ENCODE results near the gene ITGAE.
"Not testable (repeated sequence)": the region's sequence is repeated elsewhere in the genome, so short reads cannot be mapped to it uniquely, and the experiment has no call there.

ITGAE gene

GRCh38 chr17:3800362-3801271 is at the start of gene ITGAE:
TSS of gene ITGAE (minus strand) at chr17:3801188. CDS start at chr17:3801144, 44 bp downstream.
- no peak for DNase-seq (ENCODE audit: low read depth)

GRCh38 chr17:3848229-3848835 is 47.3 kb upstream of the ITGAE start:
- no peak for DNase-seq (ENCODE audit: low read depth)

GRCh38 chr17:3847165-3847670 is 46.2 kb upstream of the ITGAE start:
- DNase-seq (ENCODE audit: low read depth): no peak

GRCh38 chr17:3846437-3847164 is 45.6 kb upstream of the ITGAE start:
- DNase-seq (ENCODE audit: low read depth): no peak

- peak; percentile 89 for DNase-seq (ENCODE audit: low read depth)
These were observed 44.8 kb upstream of the ITGAE start, which contains the start of gene NCBP3 for GRCh38 chr17:3845621-3846436. TSS of gene NCBP3 (minus strand) at chr17:3846246. CDS start at chr17:3846223, 23 bp downstream.

- no peak for DNase-seq (ENCODE audit: low read depth)
These were observed 44.3 kb upstream of the ITGAE start for GRCh38 chr17:3845291-3845620.

- DNase-seq (ENCODE audit: low read depth): not testable (repeated sequence)
These were observed 43.6 kb upstream of the ITGAE start for GRCh38 chr17:3844556-3844955.

- peak; percentile 25 for DNase-seq (ENCODE audit: low read depth)
These were observed 43.0 kb upstream of the ITGAE start for GRCh38 chr17:3843935-3844516.

- no peak for DNase-seq (ENCODE audit: low read depth)
These were observed 37.2 kb upstream of the ITGAE start for GRCh38 chr17:3838206-3838605.

- DNase-seq (ENCODE audit: low read depth): no peak
These were observed 35.6 kb upstream of the ITGAE start for GRCh38 chr17:3836551-3836950.

GRCh38 chr17:3835410-3836229 is 34.6 kb upstream of the ITGAE start:
- DNase-seq (ENCODE audit: low read depth): no peak

- DNase-seq (ENCODE audit: low read depth): no peak
These were observed 33.8 kb upstream of the ITGAE start for GRCh38 chr17:3834811-3835210.

- no peak for DNase-seq (ENCODE audit: low read depth)
These were observed 27.9 kb upstream of the ITGAE start for GRCh38 chr17:3828852-3829232.

- no peak for DNase-seq (ENCODE audit: low read depth)
These were observed 27.3 kb upstream of the ITGAE start for GRCh38 chr17:3828151-3828851.

GRCh38 chr17:3827124-3827773 is 26.3 kb upstream of the ITGAE start:
- DNase-seq (ENCODE audit: low read depth): no peak

GRCh38 chr17:3826191-3826590 is 25.2 kb upstream of the ITGAE start:
- no peak for DNase-seq (ENCODE audit: low read depth)

GRCh38 chr17:3821101-3821500 is 20.1 kb upstream of the ITGAE start:
- DNase-seq (ENCODE audit: low read depth): no peak

GRCh38 chr17:3818786-3819185 is 17.8 kb upstream of the ITGAE start:
- no peak for DNase-seq (ENCODE audit: low read depth)

All from activated T-helper 1 cell treated with Interleukin-2 at 50 U/mL for 16 hours (primary cell).